NCI-H2107 treated with DMSO at 0.1 percent for 48 hours (cell line): ENCODE results near the gene RPS5.
"Not testable (repeated sequence)": the region's sequence is repeated elsewhere in the genome, so short reads cannot be mapped to it uniquely, and the experiment has no call there.

Source experiments
- DNase-seq: peaks from one replicate; lab custom pipeline; 2025; ENCODE audit not compliant: unreplicated experiment; lab: John Stamatoyannopoulos, UW

Gene RPS5

DNA sequence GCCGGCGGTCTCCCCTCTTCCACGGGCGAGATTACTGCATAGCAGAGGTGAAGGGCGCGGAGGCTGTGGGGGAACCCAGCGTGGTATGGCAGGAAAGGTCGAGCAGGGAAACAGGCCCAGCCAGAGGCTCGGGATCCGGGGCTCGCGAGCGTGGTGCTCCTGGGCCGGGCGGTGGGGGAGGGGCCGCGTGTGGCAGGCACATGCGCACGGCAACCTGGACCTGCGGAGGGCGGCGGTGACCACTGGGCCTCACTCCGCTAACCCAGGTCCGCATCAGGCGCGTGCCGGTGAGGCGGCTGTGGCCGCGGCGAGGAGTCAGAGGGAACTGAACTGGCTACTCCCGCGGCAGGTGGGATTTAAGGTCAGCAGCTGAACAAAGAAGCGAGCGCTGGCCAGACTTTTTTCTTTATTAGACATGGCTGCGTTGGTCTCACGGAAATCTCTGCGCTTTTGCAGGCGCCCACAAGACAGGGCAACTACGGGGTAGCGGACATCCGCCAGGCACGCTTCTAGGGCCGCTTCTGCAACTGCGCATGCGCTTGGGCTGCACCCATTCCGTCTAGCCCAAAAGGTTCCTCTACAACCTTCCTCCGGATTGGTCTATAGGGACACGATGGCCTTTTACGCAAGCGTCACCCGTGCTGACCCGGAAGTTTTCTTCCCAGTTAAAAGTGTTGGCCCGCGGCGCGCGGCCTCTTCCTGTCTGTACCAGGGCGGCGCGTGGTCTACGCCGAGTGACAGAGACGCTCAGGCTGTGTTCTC is at the start of gene RPS5:
RPS5 (plus strand) TSS at position 694 of the 762 bp plus-strand sequence. CDS start 869 bp downstream, outside the sequence.
- peak; percentile 93 for DNase-seq

DNA sequence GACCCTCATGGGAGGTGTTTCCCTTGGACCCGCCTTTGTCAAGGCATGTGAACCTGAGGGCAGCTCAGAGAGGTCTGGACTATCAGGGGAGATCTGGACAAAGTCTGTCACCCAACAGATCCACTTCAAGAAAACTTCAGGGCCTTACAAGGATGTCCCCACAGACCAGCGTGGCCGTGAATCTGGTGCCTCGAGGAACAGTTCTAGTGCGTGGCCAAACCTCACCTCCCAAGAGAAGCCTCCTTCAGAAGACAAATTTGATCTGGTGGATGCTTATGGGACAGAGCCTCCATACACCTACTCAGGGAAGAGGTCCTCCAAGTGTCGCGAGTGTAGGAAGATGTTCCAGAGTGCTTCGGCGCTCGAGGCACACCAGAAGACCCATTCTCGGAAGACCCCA is 48.7 kb upstream of the RPS5 start:
- no peak for DNase-seq

GRCh38 chr19:58338825-58339558 is 48.1 kb upstream of the RPS5 start:
- DNase-seq, result no peak

DNA sequence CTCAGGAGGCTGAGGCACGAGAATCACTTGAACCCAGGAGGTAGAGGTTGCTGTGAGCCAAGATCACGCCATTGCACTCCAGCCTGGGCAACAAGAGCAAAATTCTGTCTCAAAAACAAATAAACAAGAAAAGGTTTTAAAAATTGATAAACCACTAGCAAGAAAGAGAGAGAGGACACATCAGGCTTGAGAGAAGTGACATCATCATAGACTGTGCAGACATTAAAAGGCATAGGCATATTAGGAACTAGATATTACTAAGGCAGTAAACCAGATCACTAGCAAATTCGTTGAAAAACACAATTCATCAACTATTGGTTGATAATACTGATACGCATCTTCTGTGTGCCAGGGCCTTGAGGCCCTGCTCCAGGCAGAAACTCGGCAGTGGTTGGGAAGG is 41.5 kb upstream of the RPS5 start:
- DNase-seq, result no peak

- peak; percentile 40 for DNase-seq
Observed at GRCh38 chr19:58346961-58347929, 39.8 kb upstream of the RPS5 start.

DNA sequence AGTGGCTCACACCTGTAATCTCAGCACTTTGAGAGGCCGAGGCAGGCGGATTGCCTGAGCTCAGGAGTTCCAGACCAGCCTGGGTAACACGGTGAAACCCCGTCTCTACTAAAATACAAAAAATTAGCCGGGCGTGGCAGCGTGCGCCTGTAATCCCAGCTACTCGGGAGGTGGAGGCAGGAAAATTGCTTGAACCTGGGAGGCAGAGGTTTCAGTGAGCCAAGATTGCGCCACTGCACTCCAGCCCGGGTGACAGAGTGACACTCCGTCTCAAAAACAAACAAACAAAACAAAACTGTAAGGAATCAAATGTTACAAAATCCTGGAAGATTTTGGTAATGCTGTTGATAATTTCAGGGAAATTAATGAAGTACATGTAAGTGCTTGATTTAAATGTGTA is 39.0 kb upstream of the RPS5 start:
- DNase-seq, result not testable (repeated sequence)

DNA sequence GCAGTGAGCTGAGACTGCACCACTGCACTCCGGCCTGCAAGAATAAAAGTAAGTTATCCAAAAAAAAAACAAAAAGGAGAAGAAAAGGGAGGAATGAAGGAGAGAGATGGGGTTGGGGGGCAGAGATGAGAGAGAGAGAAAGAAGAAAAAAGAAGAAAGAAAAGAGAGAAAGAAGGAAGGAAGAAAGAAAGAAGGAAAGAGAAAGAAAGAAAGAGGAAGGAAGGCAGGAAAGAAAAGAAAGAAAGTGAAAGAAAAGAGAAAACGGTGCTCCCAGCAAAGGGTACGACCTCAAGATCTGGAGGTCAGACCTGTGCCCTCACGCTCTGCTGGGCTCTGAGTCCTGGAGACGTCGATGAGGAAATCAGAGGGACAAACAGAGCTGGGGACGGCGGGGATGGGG is 37.5 kb upstream of the RPS5 start:
- DNase-seq, result no peak

- DNase-seq, result no peak
Observed at GRCh38 chr19:58350001-58350861, 36.8 kb upstream of the RPS5 start.

DNA sequence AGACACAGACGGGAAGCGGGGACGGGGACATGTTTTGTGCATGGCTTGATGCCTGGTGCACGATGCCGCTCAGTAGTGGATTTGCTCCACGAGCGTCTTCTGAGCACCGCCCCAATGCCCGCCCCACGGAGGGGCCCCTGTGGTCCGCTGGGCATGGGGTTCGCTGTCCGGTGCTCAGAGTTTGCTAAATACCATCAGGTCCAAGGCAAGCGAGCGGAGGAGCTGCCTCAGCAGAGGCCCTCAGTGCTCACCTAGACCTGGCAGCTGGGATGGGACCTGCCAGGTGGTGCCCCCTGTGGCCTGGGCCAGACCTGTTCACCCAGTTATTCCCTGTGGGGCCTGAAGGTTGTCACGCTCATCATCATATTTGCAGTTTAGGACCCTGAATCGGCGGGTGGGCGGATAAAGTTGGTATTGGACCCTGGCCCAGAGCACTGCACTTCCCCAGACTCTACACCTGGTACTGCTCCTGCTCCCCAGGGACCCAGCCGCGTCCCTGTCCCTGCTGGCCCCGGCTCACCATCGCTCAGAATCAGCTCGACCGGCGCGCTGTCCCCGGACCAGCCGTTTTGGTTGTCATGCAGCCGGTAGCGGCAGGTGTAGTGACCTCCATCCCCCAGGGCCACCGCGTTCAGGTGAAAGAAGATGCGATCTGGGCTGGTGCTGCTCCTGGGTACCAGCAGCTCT is 36.1 kb upstream of the RPS5 start:
- no peak for DNase-seq

GRCh38 chr19:58351558-58351878 is 35.6 kb upstream of the RPS5 start:
- DNase-seq, result no peak

DNA sequence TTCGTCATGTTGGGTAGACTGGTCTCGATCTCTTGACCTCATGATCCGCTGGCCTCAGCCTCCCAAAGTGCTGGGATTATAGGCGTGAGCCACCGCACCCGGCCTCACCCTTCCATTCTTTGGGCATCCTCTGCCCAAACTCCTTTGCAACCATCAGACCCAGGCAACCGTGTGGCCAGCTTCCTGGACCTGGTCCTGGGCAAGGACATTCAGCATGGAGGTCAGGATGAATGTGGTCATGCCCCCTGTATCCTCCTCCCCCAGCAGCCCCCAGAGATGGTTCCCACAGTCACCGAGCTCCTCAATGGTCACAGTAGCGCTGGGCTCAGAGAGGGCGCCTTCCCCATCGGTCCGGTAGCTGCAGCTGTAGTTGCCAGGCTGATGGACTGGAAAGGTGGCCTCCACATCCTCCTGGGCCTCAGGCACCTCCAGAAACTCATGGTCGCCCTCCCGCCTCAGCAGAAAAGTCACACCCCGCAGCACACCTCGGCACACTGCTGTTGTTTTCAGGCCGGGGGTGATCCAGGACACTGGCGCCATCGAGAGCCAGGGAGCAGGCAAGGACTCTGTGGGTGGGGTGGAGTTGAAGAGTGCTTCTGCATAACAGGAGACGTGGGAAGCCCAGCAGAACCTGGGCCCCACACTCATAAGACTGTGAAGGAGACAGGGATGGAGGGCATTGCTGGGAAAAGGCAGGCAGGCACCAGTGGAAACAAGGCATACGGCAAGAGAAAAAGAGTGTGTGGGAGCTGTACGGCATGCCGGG is 34.9 kb upstream of the RPS5 start:
- DNase-seq, result no peak

- no peak for DNase-seq
Observed at GRCh38 chr19:58352760-58353671, 34.1 kb upstream of the RPS5 start, which contains the start of gene A1BG. A1BG (minus strand) TSS chr19:58353492; CDS start chr19:58353437, 55 bp downstream.

DNA sequence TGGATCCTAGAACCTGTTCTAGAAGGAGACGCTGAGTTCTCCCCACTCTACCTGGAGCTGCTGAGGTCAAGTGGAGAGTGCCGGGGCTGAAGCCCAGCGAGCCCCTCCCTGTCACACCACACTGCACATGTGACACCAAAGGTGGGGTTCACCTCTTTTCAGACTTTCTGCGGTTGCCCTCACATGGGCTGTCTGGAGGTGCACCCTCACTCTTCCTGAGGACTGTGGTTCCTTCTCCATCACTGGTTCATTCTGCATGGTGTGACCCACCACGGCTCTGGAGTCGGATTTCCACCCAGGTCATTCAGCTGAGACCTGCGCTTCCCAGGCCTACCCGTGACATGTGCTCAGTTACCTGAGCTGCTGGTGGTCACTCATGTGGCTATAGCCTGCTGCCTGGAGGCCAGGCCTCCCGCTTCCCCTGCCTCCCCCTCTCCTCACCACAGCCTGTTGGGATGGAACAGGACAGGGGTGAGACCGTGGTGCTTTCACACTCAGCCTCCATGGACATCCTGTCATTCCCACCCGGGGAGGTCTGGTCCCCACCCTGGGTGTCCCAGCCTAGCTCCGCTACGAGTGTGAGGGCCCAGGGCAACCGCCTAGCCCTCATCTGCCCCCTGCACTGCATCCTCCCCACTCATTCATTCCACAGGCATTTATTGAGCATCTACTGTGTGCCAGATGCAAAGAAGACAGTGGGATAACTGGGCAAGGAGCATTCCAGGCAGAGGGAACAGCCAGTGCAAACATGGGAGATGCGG is 33.2 kb upstream of the RPS5 start:
- no peak for DNase-seq

DNA sequence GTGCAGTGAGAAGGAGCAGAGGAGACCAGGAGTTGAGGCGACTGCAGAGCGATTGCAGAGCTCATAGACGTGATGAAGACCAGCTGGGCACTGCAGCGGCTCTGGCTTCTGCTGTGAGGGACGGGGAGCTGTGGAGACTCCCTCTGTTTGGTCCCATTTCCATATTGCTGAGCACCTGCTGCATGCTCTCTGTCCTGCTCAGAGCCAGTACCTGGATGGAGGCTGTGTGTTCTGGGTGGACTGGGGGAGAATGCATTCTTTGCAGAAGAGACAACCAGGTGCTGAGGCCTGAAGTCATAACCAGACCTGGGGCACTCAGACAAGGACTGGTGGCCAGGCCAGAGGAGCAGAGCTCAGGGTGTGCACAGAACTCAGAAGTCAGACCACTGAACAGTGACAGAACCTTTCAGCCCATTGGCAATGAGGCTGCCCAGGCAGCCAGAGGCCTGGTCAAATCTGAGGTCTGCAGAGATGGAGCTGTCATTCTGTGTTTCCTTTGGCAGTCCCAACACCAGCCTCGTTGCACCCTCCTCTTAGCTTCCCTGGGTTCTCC is 32.5 kb upstream of the RPS5 start:
- no peak for DNase-seq

DNA sequence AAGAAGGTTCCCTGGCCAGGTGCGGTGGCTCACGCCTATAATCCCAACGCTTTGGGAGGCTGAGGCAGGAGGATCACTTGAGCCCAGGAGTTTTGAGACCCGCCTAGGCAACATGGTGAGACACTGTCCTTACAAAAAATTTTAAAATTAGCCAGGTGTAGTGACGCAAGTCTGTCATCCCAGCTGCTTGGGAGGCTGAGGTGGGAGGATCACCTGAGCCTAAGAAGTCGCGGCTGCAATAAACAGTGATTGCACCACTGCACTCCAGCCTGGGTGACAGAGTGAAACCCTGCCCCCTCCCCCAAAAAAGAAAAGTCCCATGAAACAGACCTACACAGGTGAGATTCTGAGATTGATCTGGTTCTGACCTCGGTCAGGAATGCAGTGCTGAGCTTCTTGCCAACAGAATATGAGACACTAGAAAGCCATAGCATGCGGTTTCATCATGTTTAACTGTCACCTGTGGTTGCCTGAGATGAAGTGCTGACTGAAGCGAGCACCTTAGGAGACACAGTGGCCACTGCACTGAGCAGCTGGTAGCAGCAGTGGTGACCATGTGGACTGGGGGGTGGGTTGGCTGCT is 31.8 kb upstream of the RPS5 start:
- DNase-seq, result no peak

GRCh38 chr19:58355908-58356765 is 30.9 kb upstream of the RPS5 start:
- no peak for DNase-seq
